HG03108 (cell line): ENCODE data around the gene SPTBN1.

Experiments
- ATAC-seq: cut with Tn5 transposase; IDR thresholded peaks from one replicate; pipeline ENCODE4 v1.9.1; 2021; ENCODE audit warnings: moderate library complexity; ENCODE audit not compliant: unreplicated experiment

SPTBN1 gene

DNA sequence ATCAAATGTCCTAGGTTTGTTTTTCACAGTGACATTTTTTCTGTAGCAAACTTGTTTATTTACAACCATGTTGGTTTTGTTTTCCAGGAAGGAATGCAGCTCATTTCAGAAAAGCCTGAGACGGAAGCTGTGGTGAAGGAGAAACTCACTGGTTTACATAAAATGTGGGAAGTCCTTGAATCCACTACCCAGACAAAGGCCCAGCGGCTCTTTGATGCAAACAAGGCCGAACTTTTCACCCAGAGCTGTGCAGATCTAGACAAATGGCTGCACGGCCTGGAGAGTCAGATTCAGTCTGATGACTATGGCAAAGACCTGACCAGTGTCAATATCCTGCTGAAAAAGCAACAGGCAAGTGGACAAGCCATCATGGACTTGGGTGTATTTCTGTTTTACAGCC lies 188.1 kb downstream of the SPTBN1 start:
- no peak for ATAC-seq

DNA sequence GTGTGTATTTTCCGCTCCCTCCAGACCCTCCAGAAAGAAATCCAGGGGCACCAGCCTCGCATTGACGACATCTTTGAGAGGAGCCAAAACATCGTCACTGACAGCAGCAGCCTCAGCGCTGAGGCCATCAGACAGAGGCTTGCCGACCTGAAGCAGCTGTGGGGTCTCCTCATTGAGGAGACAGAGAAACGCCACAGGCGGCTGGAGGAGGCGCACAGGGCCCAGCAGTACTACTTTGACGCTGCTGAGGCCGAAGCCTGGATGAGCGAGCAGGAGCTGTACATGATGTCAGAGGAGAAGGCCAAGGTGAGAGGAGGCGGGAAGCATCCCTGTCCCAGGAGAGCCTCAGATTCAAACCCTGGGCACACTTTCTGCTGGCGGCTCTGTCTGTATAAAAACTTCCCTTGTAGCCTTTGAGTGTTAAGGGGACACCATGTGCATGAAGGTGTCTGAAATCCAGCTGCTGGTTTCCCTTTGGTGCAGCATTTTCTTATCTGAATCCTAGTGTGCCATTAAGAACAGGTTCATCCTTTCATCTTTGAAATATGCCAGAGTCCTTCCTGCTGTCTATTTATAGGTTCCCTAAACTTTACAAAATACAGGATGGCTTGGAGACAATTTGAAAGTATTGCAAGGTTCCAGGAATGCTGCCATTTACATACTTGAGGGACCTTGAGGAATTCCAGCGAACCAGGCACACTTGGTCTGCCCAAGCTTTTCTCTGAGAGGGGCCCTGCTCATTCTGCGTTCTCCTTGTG lies 190.2 kb downstream of the SPTBN1 start:
- no peak for ATAC-seq

DNA sequence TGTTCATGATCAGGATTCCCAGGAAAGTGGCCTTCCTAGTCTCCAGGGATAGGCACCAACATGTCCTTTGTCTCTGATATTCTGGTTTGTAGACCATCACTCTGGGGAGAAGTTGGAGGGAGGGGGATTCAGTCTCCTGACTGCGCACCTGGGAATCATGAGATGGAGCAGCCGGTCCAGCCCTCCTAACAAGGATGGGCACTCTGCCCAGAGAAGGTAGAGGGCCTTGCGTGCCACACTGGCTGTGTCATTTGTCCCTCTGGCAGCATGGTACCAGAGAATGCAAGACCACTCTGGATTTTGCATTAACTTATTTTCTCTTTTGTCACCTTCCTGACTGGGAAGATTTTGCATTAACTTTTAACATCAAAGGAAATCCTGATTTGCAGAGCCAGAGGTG lies 192.1 kb downstream of the SPTBN1 start:
- ATAC-seq = no peak

DNA sequence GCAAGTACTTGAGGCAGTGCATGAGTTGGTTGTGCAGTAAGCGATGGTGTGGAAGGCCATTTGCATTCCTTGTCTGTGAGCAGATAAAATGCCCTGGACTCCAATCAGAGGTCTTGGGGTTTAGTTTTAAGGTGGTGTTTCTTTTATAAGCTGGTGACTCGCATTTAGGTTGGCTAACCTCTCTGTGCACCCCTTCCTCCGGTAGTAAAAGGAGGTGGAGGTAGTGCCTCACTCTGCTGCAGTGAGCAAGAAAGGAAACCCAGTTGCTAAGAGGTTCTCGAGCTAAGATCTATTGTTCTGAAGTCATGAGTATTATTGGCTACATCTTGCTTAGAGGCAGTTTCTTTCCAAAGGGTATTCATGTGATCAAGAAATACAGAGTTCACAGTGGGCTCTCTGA lies 193.1 kb downstream of the SPTBN1 start:
- no peak for ATAC-seq

DNA sequence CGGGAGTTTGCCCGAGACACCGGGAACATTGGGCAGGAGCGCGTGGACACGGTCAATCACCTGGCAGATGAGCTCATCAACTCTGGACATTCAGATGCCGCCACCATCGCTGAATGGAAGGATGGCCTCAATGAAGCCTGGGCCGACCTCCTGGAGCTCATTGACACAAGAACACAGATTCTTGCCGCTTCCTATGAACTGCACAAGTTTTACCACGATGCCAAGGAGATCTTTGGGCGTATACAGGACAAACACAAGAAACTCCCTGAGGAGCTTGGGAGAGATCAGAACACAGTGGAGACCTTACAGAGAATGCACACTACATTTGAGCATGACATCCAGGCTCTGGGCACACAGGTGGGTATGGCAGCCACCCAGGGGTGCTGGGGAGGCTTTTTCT lies 193.5 kb downstream of the SPTBN1 start:
- ATAC-seq = no peak

DNA sequence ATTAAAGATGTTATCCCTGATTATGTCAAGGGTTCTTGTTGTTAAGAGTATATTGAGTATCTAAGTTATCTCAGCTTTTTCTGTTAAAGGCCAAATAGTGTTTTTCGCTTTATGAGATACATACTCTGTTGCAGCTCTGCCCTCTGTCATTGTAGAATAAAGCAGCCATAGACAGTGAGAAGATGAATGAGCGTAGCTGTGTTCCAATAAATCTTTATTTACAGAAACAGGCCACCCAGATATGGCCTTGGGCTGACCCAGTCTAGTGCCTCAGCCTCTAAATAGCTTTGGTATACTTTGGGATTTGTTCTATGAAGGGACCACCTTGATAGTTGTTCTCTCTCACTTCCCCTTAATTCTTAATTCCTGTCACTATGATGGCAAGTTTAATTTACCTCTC lies 194.5 kb downstream of the SPTBN1 start:
- ATAC-seq = no peak

DNA sequence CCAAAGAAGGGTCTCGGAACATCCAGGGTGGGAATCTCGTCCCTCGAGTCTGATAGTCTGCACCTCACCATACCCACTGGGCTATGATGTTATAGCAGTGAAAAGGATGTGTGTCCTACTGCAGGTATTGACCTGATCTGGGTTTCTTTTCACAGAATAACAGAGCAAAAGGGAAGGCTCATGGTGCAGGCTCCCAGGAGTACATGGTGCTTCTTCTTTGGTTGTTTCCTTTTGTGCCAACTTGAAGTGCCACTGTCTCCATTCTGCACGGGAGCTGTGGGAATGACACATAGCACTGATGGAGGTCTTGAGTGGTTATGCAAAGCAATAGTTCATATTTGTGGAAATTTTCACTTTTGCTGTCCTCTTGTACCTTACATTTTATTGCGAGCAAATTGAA lies 195.2 kb downstream of the SPTBN1 start:
- no peak for ATAC-seq

DNA sequence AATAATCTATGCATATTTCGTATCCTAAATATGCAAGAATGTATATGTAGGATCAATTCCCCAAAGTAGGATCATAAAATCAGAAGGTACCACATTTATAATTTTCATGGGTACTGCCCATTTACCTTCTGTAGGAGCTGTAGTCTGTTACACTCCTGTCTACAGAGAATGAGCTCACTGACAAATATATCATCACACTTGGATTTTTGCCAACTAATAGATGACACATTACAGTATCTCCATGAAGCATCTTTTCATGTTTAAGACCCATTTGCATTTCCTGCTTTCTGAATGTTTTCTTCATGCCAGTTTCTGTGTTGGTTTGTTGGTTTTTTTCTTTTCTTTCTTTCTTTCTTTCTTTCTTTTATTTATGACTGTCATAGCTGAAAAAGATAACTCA lies 196.4 kb downstream of the SPTBN1 start:
- ATAC-seq = peak; percentile 90

DNA sequence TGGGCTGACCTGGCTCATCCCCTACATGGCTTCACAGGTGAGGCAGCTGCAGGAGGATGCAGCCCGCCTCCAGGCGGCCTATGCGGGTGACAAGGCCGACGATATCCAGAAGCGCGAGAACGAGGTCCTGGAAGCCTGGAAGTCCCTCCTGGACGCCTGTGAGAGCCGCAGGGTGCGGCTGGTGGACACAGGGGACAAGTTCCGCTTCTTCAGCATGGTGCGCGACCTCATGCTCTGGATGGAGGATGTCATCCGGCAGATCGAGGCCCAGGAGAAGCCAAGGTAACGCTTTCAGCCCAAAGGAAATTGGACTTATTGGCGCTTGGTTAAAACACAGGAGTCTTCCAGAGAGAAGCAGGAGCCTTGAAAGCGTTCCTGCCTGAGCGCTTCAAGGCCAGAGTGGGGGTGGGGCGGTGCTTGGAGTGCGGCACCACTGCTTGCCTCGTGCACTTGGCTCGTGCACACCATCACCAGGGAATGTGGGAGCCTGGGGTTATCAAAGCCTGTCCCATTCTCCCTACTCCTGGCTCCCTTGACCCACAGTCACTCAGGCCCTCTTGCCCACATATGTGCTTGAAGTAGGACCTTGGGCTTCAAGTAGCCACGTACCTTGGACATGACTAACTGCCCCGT lies 197.6 kb downstream of the SPTBN1 start:
- ATAC-seq = no peak

DNA sequence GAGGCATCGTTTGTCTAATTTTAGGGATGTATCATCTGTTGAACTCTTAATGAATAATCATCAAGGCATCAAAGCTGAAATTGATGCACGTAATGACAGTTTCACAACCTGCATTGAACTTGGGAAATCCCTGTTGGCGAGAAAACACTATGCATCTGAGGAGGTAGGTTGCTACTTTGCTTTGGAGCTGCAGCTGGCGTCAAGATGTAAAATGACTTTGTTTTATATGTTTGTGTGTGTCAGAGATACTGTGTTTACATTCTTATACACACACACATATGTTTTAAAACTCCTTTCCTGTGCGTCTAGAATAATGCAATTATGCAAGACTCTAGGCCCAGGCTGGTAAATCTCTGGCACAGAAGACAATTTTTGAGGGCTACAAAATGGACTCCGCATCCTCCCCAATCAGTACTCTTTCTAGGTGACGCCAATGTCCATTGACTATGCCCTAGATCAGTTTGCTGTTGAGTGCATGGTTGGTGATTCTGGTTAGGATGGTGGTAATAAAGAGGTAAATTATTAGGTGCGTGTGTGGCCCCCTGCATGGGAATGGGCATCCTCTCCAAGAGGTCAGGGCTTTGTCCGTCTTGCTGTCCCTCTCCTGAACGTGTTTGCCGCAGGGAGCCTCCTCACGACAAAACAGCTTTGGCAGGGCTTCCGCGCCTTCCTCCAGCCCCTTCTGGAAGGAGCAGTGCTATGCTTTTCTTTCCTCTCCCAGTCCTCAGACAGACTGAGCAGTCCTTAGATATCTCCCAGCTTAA lies 199.1 kb downstream of the SPTBN1 start:
- no peak for ATAC-seq

DNA sequence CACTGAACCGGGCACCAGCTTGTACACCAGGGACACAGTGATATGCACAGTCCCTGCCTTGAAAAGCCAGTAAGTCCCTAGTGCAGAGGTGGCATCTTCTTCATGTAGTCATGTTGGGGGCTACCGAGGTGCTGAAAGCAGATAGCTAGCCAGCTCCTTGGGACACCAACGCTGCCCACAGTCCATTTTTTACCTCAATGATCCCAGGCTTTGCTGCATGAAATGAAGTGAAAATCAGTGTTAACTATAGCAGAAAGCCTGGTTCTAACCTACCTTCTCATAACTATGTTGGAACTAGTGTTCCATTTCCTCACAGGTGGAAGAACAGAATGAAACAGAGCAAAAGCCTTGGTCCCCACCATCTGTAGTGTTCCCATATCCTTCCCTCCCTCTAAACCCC lies 200.7 kb downstream of the SPTBN1 start:
- ATAC-seq = no peak

DNA sequence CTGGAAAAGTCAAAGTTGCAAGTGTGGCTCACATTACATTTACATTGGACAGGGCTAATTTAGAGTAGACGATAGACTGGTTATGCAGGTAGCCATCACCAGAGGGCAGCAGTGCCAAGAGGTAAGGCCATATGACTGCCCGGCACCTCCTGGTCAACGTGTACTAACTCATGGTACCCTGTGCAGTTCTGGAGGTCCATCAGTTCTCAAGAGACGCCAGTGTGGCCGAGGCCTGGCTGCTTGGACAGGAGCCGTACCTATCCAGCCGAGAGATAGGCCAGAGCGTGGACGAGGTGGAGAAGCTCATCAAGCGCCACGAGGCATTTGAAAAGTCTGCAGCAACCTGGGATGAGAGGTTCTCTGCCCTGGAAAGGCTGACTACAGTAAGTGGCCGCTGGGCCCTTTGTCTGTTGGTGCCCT lies 201.5 kb downstream of the SPTBN1 start:
- no peak for ATAC-seq

DNA sequence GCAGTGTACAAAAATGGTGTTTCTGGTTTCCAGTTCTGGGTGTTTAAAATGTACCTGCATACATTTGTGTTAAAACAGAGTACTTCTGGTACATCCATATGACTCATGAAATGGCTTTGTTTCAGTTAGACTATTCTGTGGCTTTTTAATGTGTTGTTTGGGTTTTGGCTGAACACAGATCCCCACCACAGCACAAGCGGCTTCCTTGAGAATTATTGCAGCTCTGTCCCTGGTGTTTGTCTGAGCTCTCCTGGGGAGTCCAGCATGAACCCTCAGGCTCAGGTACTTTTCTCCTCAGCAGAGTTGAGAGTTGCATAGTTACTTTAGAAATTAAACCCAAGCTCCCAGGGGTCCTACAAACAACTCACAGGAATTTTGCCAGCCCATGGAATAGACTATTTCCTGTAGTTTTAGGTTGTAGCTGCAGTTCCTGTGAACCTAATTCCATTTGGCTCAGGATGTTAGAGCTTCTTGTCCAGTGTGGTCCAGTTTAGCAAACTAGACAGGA lies 202.5 kb downstream of the SPTBN1 start:
- ATAC-seq = no peak

DNA sequence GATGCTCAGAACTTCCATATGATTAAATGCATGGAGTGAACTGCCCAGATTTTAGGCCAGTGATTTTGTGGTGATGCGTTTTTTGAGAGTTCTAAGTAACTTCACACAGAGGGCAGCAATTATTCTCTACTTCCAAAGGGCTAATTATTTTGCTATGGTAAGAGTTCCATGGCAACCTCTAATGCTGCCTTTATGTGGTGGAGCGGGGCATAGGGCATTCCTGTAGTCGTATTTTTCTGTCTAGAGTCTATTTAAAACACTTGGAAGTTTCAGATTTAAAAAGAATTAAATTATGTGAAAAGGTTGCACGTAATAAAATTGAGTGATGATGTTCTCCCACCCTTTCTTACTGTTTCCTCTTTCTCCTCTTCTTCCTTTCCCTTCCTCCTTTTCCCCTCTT lies 203.4 kb downstream of the SPTBN1 start:
- ATAC-seq = no peak

DNA sequence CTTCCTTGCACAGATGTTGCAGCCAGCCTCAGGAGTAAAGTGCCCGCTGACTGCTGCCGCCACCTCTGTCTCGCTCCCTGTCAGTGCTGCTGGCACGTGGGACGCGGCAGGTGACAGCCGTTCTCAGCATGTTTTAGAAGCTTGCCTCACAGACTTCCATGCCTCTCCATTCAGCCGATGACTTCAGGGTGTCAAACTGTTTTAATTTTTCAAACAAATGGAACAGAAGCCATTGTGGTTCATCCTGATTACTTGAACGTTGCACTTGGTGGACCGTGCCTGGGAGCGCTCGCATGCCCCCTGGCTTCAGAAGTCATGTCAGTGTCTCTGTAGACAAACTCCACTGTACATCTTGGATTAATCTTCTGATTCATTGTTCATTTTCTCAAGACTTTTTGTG lies 204.6 kb downstream of the SPTBN1 start:
- no peak for ATAC-seq

DNA sequence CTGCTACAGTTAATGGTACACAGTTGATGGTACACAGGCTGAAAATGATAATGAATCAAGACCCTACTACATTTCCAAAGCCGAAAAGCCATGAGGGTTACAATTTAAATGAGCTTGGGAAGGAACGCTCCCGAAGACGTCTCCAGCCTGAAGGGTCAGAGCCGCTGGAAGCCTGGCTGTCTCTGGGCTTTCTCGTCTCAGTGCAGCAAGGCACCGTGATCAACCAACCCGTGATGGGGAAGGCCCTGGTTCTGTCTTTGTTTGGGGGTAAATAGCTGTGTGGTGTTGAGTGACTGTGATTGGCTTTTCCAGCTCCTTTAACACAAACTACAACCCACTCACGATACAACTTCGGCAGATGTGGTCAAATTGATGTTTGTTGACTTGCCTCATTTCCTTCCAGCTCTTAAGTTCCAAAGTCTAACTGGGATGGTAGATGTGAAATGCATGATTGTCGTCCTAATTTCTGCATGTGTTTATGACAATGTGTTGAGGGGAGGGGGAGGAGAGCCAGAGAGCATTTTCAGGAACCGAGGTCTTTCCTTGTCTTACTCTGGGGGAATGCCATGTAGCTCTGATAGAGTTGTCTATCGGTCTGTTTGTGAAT lies 207.4 kb downstream of the SPTBN1 start:
- ATAC-seq = no peak

DNA sequence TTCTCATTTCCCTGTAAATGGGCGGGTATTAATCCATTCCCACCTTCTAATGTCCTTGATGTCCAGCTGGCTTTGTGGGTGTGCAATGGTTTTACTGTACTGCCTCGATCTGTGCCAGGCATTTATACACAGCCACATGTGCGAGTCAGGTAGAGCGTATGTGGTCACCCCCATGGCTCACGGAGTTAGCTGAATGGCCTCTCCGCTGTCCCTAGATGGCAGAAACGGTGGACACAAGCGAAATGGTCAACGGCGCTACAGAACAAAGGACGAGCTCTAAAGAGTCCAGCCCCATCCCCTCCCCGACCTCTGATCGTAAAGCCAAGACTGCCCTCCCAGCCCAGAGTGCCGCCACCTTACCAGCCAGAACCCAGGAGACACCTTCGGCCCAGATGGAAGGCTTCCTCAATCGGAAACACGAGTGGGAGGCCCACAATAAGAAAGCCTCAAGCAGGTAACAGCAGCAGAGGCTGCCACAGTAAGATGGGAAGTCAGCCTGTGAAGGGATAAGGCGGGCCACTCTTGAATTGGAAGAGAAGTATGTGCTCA lies 208.2 kb downstream of the SPTBN1 start:
- ATAC-seq = no peak

DNA sequence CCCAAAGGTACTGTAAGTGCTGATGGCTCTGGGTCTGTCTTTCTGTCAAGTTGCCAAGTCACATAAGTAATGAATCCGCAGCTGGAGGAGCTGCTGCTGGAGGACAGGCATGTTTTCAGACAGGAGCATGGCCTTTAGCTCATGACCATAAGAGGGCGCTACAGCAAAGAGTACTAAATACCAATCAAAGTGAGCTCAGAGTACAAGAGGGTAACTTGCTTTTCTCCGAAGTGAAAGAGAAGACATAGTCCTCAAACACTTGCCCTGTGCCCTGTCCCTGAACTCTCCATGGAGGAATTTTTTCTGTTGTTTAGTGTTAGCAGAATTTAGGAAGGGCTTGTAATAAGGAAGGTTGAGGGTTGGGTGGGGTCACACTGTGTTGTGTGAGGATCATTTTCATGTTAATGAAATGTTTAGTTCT lies 209.3 kb downstream of the SPTBN1 start:
- ATAC-seq = no peak

DNA sequence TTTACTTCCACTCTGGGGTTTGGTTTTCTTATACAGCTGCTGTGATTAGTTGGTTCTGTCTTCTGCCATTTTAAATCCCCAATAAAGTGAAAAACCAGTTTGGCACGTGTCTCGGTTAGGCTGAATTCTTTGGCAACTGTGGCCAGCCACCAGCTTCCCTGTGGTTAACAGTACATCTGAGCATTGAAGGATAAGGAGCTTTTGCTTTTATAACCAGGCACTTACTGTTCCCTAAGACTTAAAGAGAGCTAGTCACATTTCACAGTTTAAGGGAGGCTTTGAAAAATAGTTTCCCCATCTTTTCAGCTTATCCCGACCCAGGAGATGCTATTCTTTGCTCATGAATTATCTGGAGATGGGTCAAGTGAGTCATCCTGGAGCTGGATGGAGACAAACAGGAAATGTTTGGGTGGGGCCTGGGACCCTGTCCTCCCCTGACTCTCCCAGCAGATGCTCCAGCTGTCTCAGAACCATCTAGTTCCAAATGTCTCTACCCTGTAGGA lies 210.1 kb downstream of the SPTBN1 start:
- no peak for ATAC-seq

DNA sequence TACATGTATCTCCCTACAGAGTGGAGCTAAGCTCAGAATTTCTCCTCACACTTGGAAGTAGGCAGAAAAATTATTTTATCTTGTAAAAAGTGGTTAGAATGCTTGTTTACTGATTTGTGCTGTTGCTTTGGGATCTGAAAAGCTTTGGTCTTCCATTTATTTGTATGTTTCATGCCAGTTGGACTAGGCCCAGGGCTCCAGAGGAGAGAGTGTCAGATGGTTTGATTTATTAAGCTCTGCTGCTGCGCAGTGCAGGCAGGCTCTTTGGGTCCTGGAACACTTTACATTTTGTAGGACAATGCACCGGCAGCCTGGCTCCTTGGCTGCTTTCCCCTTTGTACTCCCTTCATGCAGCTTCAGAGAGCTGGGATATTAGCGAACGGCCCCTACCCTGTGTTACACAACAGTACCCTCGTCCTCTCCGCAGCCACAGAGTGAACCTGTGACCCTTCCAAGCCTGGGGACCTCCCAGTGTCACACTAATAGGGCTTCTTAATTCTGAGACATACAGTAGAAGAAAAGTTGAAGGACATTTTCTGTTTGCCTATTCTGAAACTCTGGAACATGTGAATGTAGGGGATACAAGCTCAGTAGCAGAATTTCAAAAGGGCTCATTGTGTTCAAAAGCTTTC lies 210.6 kb downstream of the SPTBN1 start:
- ATAC-seq = no peak

DNA sequence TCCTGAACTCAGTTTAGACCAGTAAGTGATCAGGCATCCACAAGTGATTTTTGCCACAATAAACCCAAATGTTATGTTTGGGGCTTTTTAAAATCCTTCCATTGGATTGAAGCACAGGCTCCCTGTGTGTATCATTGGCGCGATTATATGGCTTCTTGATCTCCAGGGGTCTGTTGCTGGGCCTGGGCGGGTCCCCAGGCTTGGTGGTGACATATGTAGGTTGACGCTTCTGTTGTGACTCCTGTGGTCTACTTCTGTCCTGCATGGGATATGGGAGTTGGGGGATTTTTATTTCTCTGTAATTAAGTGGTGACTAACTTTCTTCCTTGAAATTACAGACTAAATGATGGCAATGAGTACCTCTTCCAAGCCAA lies 211.1 kb downstream of the SPTBN1 start:
- no peak for ATAC-seq
